Left ventricle myocardium inferior (tissue), 1 donor: ENCODE data around the gene GNB5. TPM values are rescaled to one million over a fixed set of nuclear protein-coding genes. Genes with fewer than 3 reads are reported as not detected.
A peak's percentile ranks its signal among the peaks of the same experiment; 100 is the strongest.

Source experiments
- DNase-seq: peaks from one replicate; pipeline ENCODE4 v3.0.0-alpha.2; 2020
- H3K27ac ChIP-seq: fragments of 200-600 bp; replicated peaks from 2 replicates; pipeline ENCODE4 v1.8.0; 2021
- H3K27me3 ChIP-seq: fragments of 200-600 bp; 2 replicates; pipeline ENCODE4 v1.8.0; 2021; ENCODE audit warnings: low read depth
- H3K36me3 ChIP-seq: fragments of 200-600 bp; 2 replicates; pipeline ENCODE4 v1.8.0; 2021
- H3K4me1 ChIP-seq: fragments of 200-600 bp; 2 replicates; pipeline ENCODE4 v1.8.0; 2021
- H3K4me3 ChIP-seq: fragments of 200-600 bp; 2 replicates; pipeline ENCODE4 v1.8.0; 2021; ENCODE audit warnings: mild to moderate bottlenecking, moderate library complexity
- H3K9me3 ChIP-seq: fragments of 200-600 bp; replicated peaks from 2 replicates; pipeline ENCODE4 v1.8.0; 2021
- CTCF ChIP-seq: fragments of 200-600 bp; IDR thresholded peaks from 2 replicates; pipeline ENCODE4 v1.8.0; 2021; ENCODE audit warnings: antibody characterized with exemption, mild to moderate bottlenecking, borderline replicate concordance
- intact Hi-C: fragments of 100-400 bp; cut with micrococcal nuclease; formaldehyde crosslinking; loops from one replicate; pipeline ENCODE4 v1.11.0; 2022
- total RNA-seq: library from RNA; stranded (reverse); fragmentation: NEBNext Ultra II Directional; extraction: Animal tissue kit (Norgen Biotek cat#: 25700); gene quantifications from one replicate; pipeline ENCODE4 v1.2.1, GENCODE V29; 2021
- donor health status: DM: no; HTN: yes; CAD: no; lungs with severe emphysema.

GNB5 gene
- total RNA-seq, 1 donor from 2014 or later = 10.5 TPM

- Histone ChIP-seq H3K4me1 (no peaks in the 10 kb centered on the region), H3K36me3 (peaks cover 4% of the 10 kb centered on the region), H3K27me3 (no peaks in the 10 kb centered on the region), H3K27ac (no peak overlapping the region), H3K4me3 (no peak overlapping the region), H3K9me3 (no peaks in the 10 kb centered on the region)
- TF ChIP-seq CTCF = no peak
- intact Hi-C loops = no loop called here
- DNase-seq = no peak
Measured at GRCh38 chr15:52218371-52218770, 27.2 kb upstream of the GNB5 start.

GRCh38 chr15:52217186-52217585, 26.0 kb upstream of the GNB5 start:
- Histone ChIP-seq H3K4me3 (no peak overlapping the region), H3K4me1 (no peaks in the 10 kb centered on the region), H3K27me3 (no peaks in the 10 kb centered on the region), H3K27ac (no peak overlapping the region), H3K36me3 (peaks cover 10% of the 10 kb centered on the region), H3K9me3 (no peaks in the 10 kb centered on the region)
- no peak for DNase-seq
- intact Hi-C loops = no loop called here
- no peak for TF ChIP-seq CTCF

GRCh38 chr15:52214553-52214952, 23.4 kb upstream of the GNB5 start:
- peaks cover 14% of the 10 kb centered on the region for H3K36me3 ChIP-seq
- intact Hi-C loops = no loop called here
- DNase-seq = no peak
- H3K27me3 ChIP-seq = no peaks in the 10 kb centered on the region
- no peak overlapping the region for H3K4me3 ChIP-seq
- H3K27ac ChIP-seq = no peak overlapping the region
- H3K9me3 ChIP-seq = no peaks in the 10 kb centered on the region
- TF ChIP-seq CTCF = no peak
- H3K4me1 ChIP-seq = no peaks in the 10 kb centered on the region

- no peak for TF ChIP-seq CTCF
- no peaks in the 10 kb centered on the region for H3K27me3 ChIP-seq
- no peak for DNase-seq
- H3K4me3 ChIP-seq = no peak overlapping the region
- no peaks in the 10 kb centered on the region for H3K4me1 ChIP-seq
- H3K27ac ChIP-seq = no peak overlapping the region
- no peaks in the 10 kb centered on the region for H3K9me3 ChIP-seq
- peaks cover 14% of the 10 kb centered on the region for H3K36me3 ChIP-seq
- intact Hi-C loops = no loop called here
Measured at GRCh38 chr15:52213206-52213605, 22.0 kb upstream of the GNB5 start.

- H3K4me1 ChIP-seq = peaks cover 6% of the 10 kb centered on the region
- peaks cover 11% of the 10 kb centered on the region for H3K36me3 ChIP-seq
- H3K27me3 ChIP-seq = no peaks in the 10 kb centered on the region
- H3K27ac ChIP-seq = no peak overlapping the region
- H3K9me3 ChIP-seq = no peaks in the 10 kb centered on the region
- peak; percentile 67 for TF ChIP-seq CTCF
- DNase-seq = peak; percentile 31
- H3K4me3 ChIP-seq = no peak overlapping the region
- intact Hi-C loops = no loop called here
Measured at GRCh38 chr15:52208306-52208946, 17.2 kb upstream of the GNB5 start.

GRCh38 chr15:52207191-52207590, 16.0 kb upstream of the GNB5 start:
- H3K27ac ChIP-seq = no peak overlapping the region
- H3K27me3 ChIP-seq = no peaks in the 10 kb centered on the region
- intact Hi-C loops = no loop called here
- no peaks in the 10 kb centered on the region for H3K9me3 ChIP-seq
- H3K36me3 ChIP-seq = peaks cover 5% of the 10 kb centered on the region
- no peak overlapping the region for H3K4me3 ChIP-seq
- H3K4me1 ChIP-seq = peaks cover 6% of the 10 kb centered on the region
- no peak for DNase-seq
- no peak for TF ChIP-seq CTCF
